Adrenal gland (tissue), 12 donors: ENCODE data around the gene EID3. TPM values are rescaled to one million over a fixed set of nuclear protein-coding genes. Genes with fewer than 3 reads are reported as not detected.

Experiments
- DNase-seq, 7 donors: peaks; one replicate each; pipeline ENCODE4 v3.0.0-alpha.2; 2019 to 2020
- H3K27ac ChIP-seq, 5 donors: fragments of 200-600 bp; sonication (generic) in 4 of 5; 1 replicate in 3 of 5; 2 replicates in 2 of 5; pipeline versions ENCODE4 v1.5.1 to v1.8.0; 2016 to 2020; ENCODE audit warnings: mild to moderate bottlenecking in 1 of 5
- H3K27me3 ChIP-seq: fragments of 200-600 bp; 2 replicates; pipeline ENCODE4 v1.8.0; 2021
- H3K36me3 ChIP-seq, 2 donors: fragments of 200-600 bp; replicated peaks in 1 of 2; 1 replicate in 1 of 2; 2 replicates in 1 of 2; pipeline versions ENCODE4 v1.5.1 to v1.8.0; 2018 to 2022
- H3K4me1 ChIP-seq, 2 donors: fragments of 200-600 bp; replicated peaks in 1 of 2; 1 replicate in 1 of 2; 2 replicates in 1 of 2; pipeline versions ENCODE4 v1.5.1 to v1.8.0; 2018 to 2021
- H3K4me3 ChIP-seq, 4 donors: fragments of 200-600 bp; sonication (generic) in 3 of 4; one replicate each; pipeline ENCODE4 v1.5.1; 2016 to 2018
- H3K9me3 ChIP-seq, 3 donors: fragments of 200-600 bp; sonication (generic) in 1 of 3; replicated peaks in 1 of 3; 1 replicate in 2 of 3; 2 replicates in 1 of 3; pipeline versions ENCODE4 v1.5.1 to v1.8.0; 2016 to 2021
- CTCF ChIP-seq, 6 experiments: fragments of 450-650 bp in 4 of 6; fragments of 200-600 bp in 2 of 6; sonication (generic) in 1 of 6; IDR thresholded peaks; 1 replicate in 5 of 6; 2 replicates in 1 of 6; pipeline versions ENCODE4 v1.5.1 to v1.8.0; 2016 to 2021; ENCODE audit warnings: antibody characterized with exemption in 6 of 6, mild to moderate bottlenecking in 2 of 6, moderate library complexity in 1 of 6
- POLR2A ChIP-seq, 2 donors: fragments of 450-650 bp; IDR thresholded peaks; one replicate each; pipeline ENCODE4 v1.6.1; 2017; ENCODE audit warnings: antibody characterized with exemption in 2 of 2, mild to moderate bottlenecking in 2 of 2, moderate library complexity in 1 of 2
- WGBS, 4 donors: extraction: QIAGEN DNeasy Blood & Tissue Kit in 2 of 4; methylation state at CpG; one replicate each; pipeline versions ENCODE4 v1.1.5 to v1.1.7; 2013 to 2017; 5-methylcytosine and 5-hydroxymethylcytosine counted together
- intact Hi-C, 2 donors: fragments of 100-400 bp; cut with DNase I; formaldehyde crosslinking; loops; one replicate each; pipeline versions ENCODE4 v1.14.1 to v1.15.0; 2022 to 2023
- polyA plus RNA-seq, 3 donors: library from polyadenylated mRNA; stranded (reverse); fragments of 200-250 nt in 2 of 3; fragments of 350-450 nt in 1 of 3; fragmentation: Illumina TruSeq in 1 of 3; extraction: RNeasy Lipid Tissue Mini Kit (QIAGEN cat#74804) in 1 of 3; gene quantifications; one replicate each; pipeline ENCODE4 v1.2.3, GENCODE V29; 2013 to 2014
- total RNA-seq, 9 donors: library from RNA; depleted of rRNA in 4 of 9; stranded (reverse); fragments of >200 nt in 4 of 9; fragments of 120-200 nt in 1 of 9; fragmentation: NEBNext Ultra II Directional in 1 of 9; extraction: Animal tissue kit (Norgen Biotek cat#: 25700) in 1 of 9; gene quantifications; one replicate each; pipeline versions ENCODE4 v1.1.0 to v1.2.4, GENCODE V29; 2013 to 2023
- donor health status: healthy with polysubstance abuse.
- donor health status: Bipolar disorder and iron deficiency.
- donor health status: DM: yes; HTN: yes; CAD: no.
- donor health status: DM: no; HTN: no; CAD: no.
- donor health status: DM: no; HTN: no; CAD: no.
- donor health status: DM: yes; HTN: yes; CAD: no.

The EID3 gene
- total and polyA plus RNA-seq, 12 donors: 1.5 to 20.3 (median 5.5) TPM

GRCh38 chr12:104280111-104280510 lies 23.4 kb upstream of the EID3 start:
- Histone ChIP-seq H3K27ac (peak overlapping the region in 4 of 5 donors; percentile 77 to 89 (median 83)), H3K9me3 (no peaks in the 10 kb centered on the region), H3K4me1 (peaks cover 5 to 48% of the 10 kb centered on the region in 2 donors), H3K36me3 (no peaks in the 10 kb centered on the region), H3K4me3 (peak overlapping the region in 1 of 4 donors; percentile 31), H3K27me3 (no peaks in the 10 kb centered on the region)
- TF ChIP-seq CTCF (IDR thresholded peaks at IDR 0.05) (no peak), POLR2A (IDR thresholded peaks at IDR 0.05) (no peak)
- intact Hi-C loops: no loop called here
- WGBS, 4 donors: 78 to 93% (median 85%) methylated on average over 1 of the region's 1 CpG
- DNase-seq: no peak

- TF ChIP-seq POLR2A (IDR thresholded peaks at IDR 0.05) (peak in 1 of 2 donors; percentile 67), CTCF (IDR thresholded peaks at IDR 0.05) (no peak)
- peak in 6 of 7 donors; percentile 66 to 77 (median 70) for DNase-seq
- intact Hi-C loops: no loop called here
- Histone ChIP-seq H3K27ac (peak overlapping the region; percentile 71 to 89 (median 81)), H3K9me3 (no peaks in the 10 kb centered on the region), H3K36me3 (no peaks in the 10 kb centered on the region), H3K27me3 (no peaks in the 10 kb centered on the region), H3K4me3 (peak overlapping the region in 1 of 4 donors; percentile 31), H3K4me1 (peaks cover 13 to 56% of the 10 kb centered on the region in 2 donors)
- WGBS, 4 donors: 57 to 69% (median 64%) methylated on average over 2 to 4 of the region's 4 CpGs
These were observed 22.7 kb upstream of the EID3 start for GRCh38 chr12:104280717-104281458.

- H3K27ac ChIP-seq: peak overlapping the region in 4 of 5 donors; percentile 48 to 77 (median 68)
- H3K4me3 ChIP-seq: no peak overlapping the region
- no peak for TF ChIP-seq CTCF (IDR thresholded peaks at IDR 0.05)
- no peak for TF ChIP-seq POLR2A (IDR thresholded peaks at IDR 0.05)
- H3K36me3 ChIP-seq: no peaks in the 10 kb centered on the region
- intact Hi-C loops: no loop called here
- H3K4me1 ChIP-seq: peaks cover 20 to 58% of the 10 kb centered on the region in 2 donors
- 69 to 83% (median 80%) methylated on average over 5 of the region's 5 CpGs for WGBS, 4 donors
- H3K9me3 ChIP-seq: no peaks in the 10 kb centered on the region
- DNase-seq: no peak
- H3K27me3 ChIP-seq: no peaks in the 10 kb centered on the region
These were observed 21.9 kb upstream of the EID3 start for GRCh38 chr12:104281636-104282035.

- no peak overlapping the region for H3K4me3 ChIP-seq
- no peak for TF ChIP-seq CTCF (IDR thresholded peaks at IDR 0.05)
- TF ChIP-seq POLR2A (IDR thresholded peaks at IDR 0.05): no peak
- no peak for DNase-seq
- H3K36me3 ChIP-seq: no peaks in the 10 kb centered on the region
- intact Hi-C loops: no loop called here
- H3K27ac ChIP-seq: peak overlapping the region in 4 of 5 donors; percentile 48 to 77 (median 62)
- no peaks in the 10 kb centered on the region for H3K9me3 ChIP-seq
- no peaks in the 10 kb centered on the region for H3K27me3 ChIP-seq
- peaks cover 20 to 53% of the 10 kb centered on the region in 2 donors for H3K4me1 ChIP-seq
These were observed 21.4 kb upstream of the EID3 start for GRCh38 chr12:104282109-104282508.
